Panc1 (cell line): ENCODE measurements around the gene PAQR7. TPM values are rescaled to one million over a fixed set of nuclear protein-coding genes. Genes with fewer than 3 reads are reported as not detected.

ENCODE experiments used
- ATAC-seq: fragments of 200-7000 bp; cut with Tn5 transposase; 2 replicates; pipeline ENCODE4 v1.9.1; 2020; ENCODE audit warnings: mild to moderate bottlenecking, moderate library complexity
- BruUV-seq: library from RNA; stranded (reverse); fragments of 400-500 nt; replicated peaks from 2 replicates; lab custom pipeline; 2021; lab: Mats Ljungman, UMichigan
- CTCF ChIA-PET: fragments of 300-600 bp; sonication (Branson Sonifier 250); formaldehyde crosslinking; loops from one replicate; lab custom pipeline; 2022; ENCODE audit warnings: antibody characterized with exemption; lab: Charles Lee
- POLR2A ChIA-PET: fragments of 300-600 bp; sonication (Branson Sonifier 250); formaldehyde crosslinking; loops from one replicate; lab custom pipeline; 2022; ENCODE audit warnings: antibody characterized with exemption; lab: Charles Lee
- DNase-seq: peaks from one replicate; pipeline ENCODE4 v3.0.0-alpha.2; 2010; ENCODE audit warnings: low read depth, low spot score
- H3K27ac ChIP-seq: 2 replicates; pipeline ENCODE4 v1.5.1; 2011; ENCODE audit warnings: mild to moderate bottlenecking, low read length, inconsistent platforms
- H3K27me3 ChIP-seq: fragments of 200-500 bp; sonication (Bioruptor generic); 2 replicates; pipeline ENCODE4 v1.6.0; 2014; ENCODE audit warnings: low read length, inconsistent platforms; ENCODE audit not compliant: control insufficient read depth, insufficient read depth
- H3K36me3 ChIP-seq: fragments of 200-500 bp; sonication (Bioruptor generic); 2 replicates; pipeline ENCODE4 v1.5.1; 2014; ENCODE audit warnings: inconsistent platforms, mild to moderate bottlenecking, low read length, moderate library complexity; ENCODE audit not compliant: control insufficient read depth, insufficient read depth
- H3K4me1 ChIP-seq: 2 replicates; pipeline ENCODE4 v1.5.1; 2011; ENCODE audit warnings: inconsistent platforms, mild to moderate bottlenecking, low read length, moderate library complexity; ENCODE audit not compliant: control insufficient read depth, insufficient read depth
- H3K4me3 ChIP-seq, 2 experiments: 2 replicates each; pipeline ENCODE4 v1.5.1; 2011 to 2012; ENCODE audit warnings: low read depth in 2 of 2, low read length in 2 of 2, mild to moderate bottlenecking in 2 of 2, inconsistent platforms in 1 of 2, moderate library complexity in 1 of 2
- H3K9me3 ChIP-seq: fragments of 200-500 bp; sonication (Bioruptor generic); 2 replicates; pipeline ENCODE4 v1.5.1; 2014; ENCODE audit warnings: low read depth, mild to moderate bottlenecking, inconsistent platforms, low read length, moderate library complexity; ENCODE audit not compliant: control insufficient read depth, insufficient read depth
- CTCF ChIP-seq: fragments of 450-650 bp; IDR thresholded peaks from 2 replicates; pipeline ENCODE4 v1.5.1; 2017; ENCODE audit warnings: mild to moderate bottlenecking
- POLR2AphosphoS5 ChIP-seq: IDR thresholded peaks from 2 replicates; pipeline ENCODE4 v1.6.1; 2012; ENCODE audit warnings: mild to moderate bottlenecking, low read depth, low read length, moderate library complexity
- REST ChIP-seq, 2 experiments: IDR thresholded peaks; 2 replicates each; pipeline ENCODE4 v1.6.1; 2011 to 2012; ENCODE audit warnings: low read depth in 2 of 2, control low read depth in 1 of 2, low read length in 1 of 2, mild to moderate bottlenecking in 1 of 2, moderate library complexity in 1 of 2; ENCODE audit not compliant: insufficient read depth in 1 of 2
- SIN3A ChIP-seq: IDR thresholded peaks from 2 replicates; pipeline ENCODE4 v1.6.1; 2012; ENCODE audit warnings: low read depth, mild to moderate bottlenecking, low read length, moderate library complexity, borderline replicate concordance; ENCODE audit not compliant: insufficient read depth
- TCF7L2 ChIP-seq: IDR thresholded peaks from 2 replicates; pipeline ENCODE4 v1.6.1; 2011; ENCODE audit warnings: mild to moderate bottlenecking, low read depth, low read length, inconsistent platforms
- in situ Hi-C: cut with HindIII; loops from 2 replicates; pipeline ENCODE4 v1.10.0; 2016; ENCODE audit warnings: low sequenced_read_pairs, low pct_unique_long_range_greater_than_20kb
- intact Hi-C: fragments of 100-400 bp; cut with micrococcal nuclease; formaldehyde crosslinking; loops from one replicate; pipeline ENCODE4 v1.10.0; 2022; ENCODE audit not compliant: unreplicated experiment
- total RNA-seq: library from RNA; stranded (reverse); gene quantifications from one replicate; pipeline ENCODE4 v1.2.1, GENCODE V29; 2021; ENCODE audit not compliant: unreplicated experiment

The PAQR7 gene
- total RNA-seq, 1 experiment from 2014 or later: 30.9 TPM

GRCh38 chr1:25861316-25862286 lies 13.9 kb downstream of the PAQR7 start:
- CTCF ChIA-PET: no interaction called here
- POLR2A ChIA-PET: no interaction called here
- TSS peak; percentile 43 for BruUV-seq

GRCh38 chr1:25858906-25859789 lies 16.4 kb downstream of the PAQR7 start, which contains the start of gene AUNIP:
Gene AUNIP, minus strand, starts transcription at chr1:25859457. Its CDS starts 100 bp downstream, at chr1:25859357.
- intact Hi-C loops: no loop called here
- no peaks in the 10 kb centered on the region for H3K27me3 ChIP-seq
- H3K27ac ChIP-seq: peak within 1 kb of the TSS; percentile 98
- peak; percentile 65 for TF ChIP-seq TCF7L2
- TF ChIP-seq POLR2AphosphoS5: peak; percentile 94
- TF ChIP-seq CTCF: no peak
- TF ChIP-seq REST (IDR thresholded peaks at IDR 0.05; ENCODE audit: insufficient read depth in 1 of 2, low read depth in 2 of 2, low read length in 1 of 2): no peak
- TF ChIP-seq SIN3A: peak; percentile 97; the same call in 1 of the 2 replicates
- DNase-seq (peak; percentile 42), ATAC-seq (peak; percentile 92)
- ChIA-PET POLR2A (no interaction called here), CTCF (interaction anchor here (0.8 kb wide), 1 partner anchor 36 kb away, joined by 3 read pairs; no protein-coding TSS in a partner anchor)
- no TSS peak for BruUV-seq
- no peaks in the 10 kb centered on the region for H3K9me3 ChIP-seq
- peak within 1 kb of the TSS; percentile 64 to 74 for H3K4me3 ChIP-seq
- no peaks in the 10 kb centered on the region; the same call in 1 of the 2 replicates for H3K36me3 ChIP-seq
- in situ Hi-C loops: no loop called here
- peaks cover 15% of the 10 kb centered on the region; the same call in 1 of the 2 replicates for H3K4me1 ChIP-seq

More at GRCh38 chr1:25861316-25862286, 13.9 kb downstream of the PAQR7 start:
- peaks cover 15% of the 10 kb centered on the region; the same call in 1 of the 2 replicates for H3K4me1 ChIP-seq
- H3K27me3 ChIP-seq: no peaks in the 10 kb centered on the region
- intact Hi-C loops: no loop called here
- no peaks in the 10 kb centered on the region for H3K9me3 ChIP-seq
- ATAC-seq (no peak), DNase-seq (no peak)
- in situ Hi-C loops: no loop called here
- H3K36me3 ChIP-seq: no peaks in the 10 kb centered on the region; the same call in 1 of the 2 replicates
- H3K27ac ChIP-seq: peak overlapping the region; percentile 5; the same call in 1 of the 2 replicates
- TF ChIP-seq SIN3A: no peak
- H3K4me3 ChIP-seq: no peak overlapping the region
